Hippocampal formation (tissue), 2 donors: Measurements from ENCODE around the gene CFAP77.

Experiments
- DNase-seq, 2 donors: peaks; one replicate each; lab custom pipeline; 2025; lab: John Stamatoyannopoulos, UW

Gene CFAP77

DNA sequence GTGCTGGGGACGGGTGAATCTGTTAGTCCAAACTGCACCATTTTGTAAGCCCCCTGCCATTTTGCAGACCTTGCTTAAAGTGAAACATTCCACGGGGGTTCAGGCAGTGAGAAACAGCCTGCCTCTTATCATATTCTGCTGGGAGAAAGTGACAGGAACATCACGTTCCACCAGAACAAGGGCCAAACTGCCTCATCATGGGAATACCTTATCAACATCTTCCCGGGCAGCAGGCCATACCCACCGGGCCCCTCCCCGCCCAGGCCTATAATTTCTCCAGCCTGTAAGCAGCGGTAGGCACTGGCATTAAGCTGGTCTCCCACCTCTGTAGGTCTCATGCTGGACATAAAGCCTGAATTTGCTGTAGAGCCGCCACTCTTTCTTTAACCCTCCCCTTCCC, 1.5 kb upstream of the CFAP77 start:
- DNase-seq: no peak

DNA sequence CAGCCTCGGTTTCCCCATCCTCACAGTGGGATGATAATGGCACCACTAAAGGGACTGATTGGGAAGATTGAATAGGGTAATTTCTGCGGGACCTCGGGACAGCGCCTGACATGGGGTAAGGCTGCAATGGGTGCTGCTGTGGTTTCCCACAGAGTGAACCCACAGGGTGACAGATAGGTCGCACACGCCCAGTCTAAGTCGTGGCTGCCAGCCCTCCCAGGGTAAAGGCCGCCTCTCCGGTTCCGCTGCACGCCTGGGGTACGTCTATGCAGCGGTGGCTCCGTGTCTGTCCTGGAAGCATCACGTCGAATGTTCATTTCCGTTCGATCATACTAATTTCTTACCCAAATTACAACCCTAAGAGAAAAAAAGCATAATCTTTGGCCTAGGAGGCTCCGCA, 631 bp downstream of the CFAP77 start:
- no peak for DNase-seq

DNA sequence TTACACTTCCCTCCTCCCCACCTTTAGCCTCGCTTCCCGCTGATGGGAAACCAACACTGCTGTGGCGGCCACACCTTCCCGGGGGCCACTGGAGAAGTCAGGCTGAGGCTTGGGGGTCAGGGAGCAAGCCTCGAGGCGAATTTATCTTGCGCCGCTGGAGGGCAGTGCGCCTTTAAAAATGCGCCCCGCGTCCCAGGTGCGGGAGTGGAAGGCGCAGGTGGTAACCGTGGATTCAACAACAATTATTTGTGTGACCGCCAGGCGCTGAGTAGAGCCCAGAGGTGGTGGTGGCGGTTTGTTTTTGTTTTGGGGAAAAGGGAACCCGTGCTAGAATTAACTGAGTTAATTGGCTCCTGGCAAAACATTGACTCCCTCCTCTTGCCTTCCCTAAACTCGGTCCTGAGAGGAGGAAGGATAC, 1.1 kb downstream of the CFAP77 start:
- DNase-seq: no peak

DNA sequence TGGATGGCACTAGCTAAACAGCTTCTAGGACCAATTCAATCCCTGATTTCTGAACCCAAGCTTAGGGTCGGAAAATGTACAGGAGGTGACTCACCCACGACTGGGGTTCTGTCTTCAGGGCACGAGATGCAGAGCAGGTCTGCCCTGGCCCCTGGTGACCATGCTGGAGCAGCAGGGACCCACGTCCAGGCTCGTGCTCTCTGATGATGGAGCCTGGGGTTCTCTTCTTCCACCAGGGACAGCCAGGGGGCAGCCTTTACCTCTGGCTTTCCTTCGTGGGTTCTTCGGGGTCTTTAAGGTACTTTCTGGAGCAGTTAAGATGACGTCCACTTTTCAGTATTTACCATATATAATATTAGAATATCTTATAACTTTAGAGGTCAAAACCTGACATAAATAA, 2.1 kb downstream of the CFAP77 start:
- DNase-seq: no peak

DNA sequence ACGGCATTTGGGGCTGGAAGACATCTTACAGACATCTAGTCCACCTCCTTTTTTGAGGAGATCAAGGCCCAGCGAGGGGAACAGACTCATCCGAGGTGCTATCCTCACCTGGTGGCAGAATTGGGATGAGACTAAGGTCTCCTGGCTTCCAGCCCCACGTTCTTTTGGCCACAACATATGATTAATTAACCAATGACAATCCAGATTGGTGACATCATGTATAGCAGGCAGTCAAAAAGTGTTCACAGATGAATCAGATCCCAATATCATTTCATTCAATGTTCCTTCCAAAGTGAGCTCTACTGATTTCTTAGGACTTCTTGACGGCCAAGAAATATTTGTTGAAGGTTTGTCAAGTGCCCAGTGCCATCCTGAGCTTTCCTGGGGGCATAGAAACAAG, 3.9 kb downstream of the CFAP77 start:
- no peak for DNase-seq

GRCh38 chr9:132414731-132415130, 4.7 kb downstream of the CFAP77 start:
- no peak for DNase-seq

- DNase-seq: no peak
Observed at GRCh38 chr9:132415181-132415580, 5.2 kb downstream of the CFAP77 start.

GRCh38 chr9:132418726-132419363, 8.8 kb downstream of the CFAP77 start:
- no peak for DNase-seq

GRCh38 chr9:132422574-132422973, 12.6 kb downstream of the CFAP77 start:
- no peak for DNase-seq

DNA sequence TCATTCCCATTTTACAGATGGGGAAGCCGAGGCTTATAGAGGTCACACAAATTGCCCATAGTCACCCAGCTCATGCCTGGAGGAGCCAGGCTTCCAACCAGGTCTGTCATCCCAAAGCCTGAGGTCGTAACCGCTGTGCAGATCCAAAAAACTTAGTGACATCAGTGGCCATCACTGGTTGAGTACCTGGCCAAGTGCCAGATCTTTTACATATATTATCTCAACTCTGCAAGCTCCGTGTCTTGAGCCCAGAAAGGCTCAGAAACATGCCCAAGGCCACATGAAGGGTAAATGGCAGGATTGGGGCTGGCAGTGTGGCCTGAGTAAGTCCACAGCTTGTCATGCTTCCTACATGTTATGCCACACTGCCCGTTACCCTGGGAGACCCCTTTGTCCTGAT, 13.5 kb downstream of the CFAP77 start:
- DNase-seq: no peak

DNA sequence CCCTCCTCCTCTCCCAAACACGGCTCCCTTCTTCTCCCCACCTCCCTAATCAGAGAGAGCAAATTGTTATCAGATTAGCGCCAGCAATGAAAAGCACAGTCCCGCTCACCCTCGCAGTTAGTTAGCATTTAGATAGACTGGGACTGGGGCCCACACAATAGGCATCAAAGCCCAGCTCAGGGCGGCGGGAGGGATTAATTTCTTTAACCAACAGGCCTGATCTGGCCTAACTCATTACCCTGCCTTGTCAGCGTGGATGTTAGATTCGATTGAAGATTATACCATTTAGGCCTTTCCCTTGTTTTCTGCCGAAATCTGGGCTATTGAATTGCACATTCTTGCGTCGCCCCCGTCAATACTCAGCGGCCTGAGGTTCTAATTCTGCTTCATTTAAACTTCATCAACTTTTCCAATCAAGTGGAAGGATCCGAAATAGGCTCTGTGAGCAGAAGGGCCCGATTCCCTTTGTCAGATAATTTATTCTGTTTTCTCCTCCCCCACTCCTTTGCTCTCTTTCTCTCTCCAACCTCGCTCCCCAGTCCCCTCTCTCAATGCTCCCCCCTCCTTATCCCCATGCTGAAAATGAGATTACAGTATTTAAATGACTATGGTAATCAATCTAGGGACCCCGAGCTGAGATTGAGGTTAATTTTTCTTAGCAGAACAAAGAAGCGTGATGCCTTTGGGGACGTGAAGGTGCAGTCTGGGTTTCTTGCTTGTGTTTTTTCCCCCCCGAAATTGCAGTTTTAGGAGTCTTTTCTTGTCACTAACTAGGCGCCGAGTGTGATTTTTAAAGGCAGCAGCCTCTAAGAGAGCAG, 15.1 kb downstream of the CFAP77 start:
- no peak for DNase-seq

DNA sequence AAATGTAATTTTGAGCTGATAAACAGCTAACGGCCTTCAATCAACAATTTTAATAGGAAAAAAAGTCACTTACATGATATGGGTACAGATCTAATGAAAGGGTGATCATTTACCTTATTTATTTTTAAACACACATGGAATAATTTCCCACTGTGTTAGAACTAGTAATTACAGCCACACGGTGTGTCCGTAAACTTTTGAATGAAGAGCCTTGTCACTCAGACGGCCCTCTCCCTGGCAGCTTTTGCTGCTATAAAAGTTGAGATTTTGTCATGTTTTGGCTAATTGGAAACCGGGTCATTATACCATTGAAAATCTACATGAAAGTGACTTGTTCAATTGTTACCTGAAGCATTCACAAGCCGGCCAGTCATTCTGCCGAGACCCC, 15.7 kb downstream of the CFAP77 start:
- no peak for DNase-seq

DNA sequence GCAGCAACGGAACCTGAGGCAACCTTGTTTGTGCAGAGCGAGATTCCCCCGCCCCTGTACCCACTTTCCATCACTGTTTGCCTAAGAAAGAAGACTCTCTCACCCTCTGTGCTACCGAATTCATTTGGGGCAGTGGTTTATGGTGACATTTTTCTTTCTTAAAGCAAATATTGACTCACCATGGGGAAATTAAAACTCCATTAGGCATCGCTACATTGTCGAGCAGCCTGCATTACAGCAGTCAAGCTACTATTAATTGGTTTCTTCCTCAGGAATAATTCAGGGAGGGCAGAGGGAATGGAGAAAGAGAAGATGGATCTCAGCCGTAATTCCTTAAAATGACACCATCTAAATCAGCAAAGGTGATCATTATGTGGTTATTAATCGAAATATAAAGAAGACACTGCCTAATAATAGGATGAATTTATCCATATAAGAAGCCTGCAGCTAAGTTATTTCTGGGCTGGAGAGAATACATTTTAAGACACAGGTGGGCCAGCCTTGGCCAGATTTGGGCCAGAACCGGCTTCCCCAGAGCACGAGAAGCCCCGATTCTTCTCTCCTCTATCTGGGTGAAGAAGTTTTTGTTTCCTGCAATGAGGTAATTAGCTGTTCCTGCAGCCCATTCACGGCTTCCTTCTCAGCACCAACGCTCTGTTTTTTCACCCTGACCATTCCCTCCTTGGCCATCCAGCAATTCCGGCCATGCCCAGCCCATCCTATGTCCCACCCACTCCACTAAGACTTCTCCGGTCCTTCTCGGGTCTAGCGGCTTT, 16.8 kb downstream of the CFAP77 start:
- DNase-seq: no peak

GRCh38 chr9:132430998-132431397, 21.0 kb downstream of the CFAP77 start:
- DNase-seq: no peak

GRCh38 chr9:132434881-132435280, 24.9 kb downstream of the CFAP77 start:
- no peak for DNase-seq

DNA sequence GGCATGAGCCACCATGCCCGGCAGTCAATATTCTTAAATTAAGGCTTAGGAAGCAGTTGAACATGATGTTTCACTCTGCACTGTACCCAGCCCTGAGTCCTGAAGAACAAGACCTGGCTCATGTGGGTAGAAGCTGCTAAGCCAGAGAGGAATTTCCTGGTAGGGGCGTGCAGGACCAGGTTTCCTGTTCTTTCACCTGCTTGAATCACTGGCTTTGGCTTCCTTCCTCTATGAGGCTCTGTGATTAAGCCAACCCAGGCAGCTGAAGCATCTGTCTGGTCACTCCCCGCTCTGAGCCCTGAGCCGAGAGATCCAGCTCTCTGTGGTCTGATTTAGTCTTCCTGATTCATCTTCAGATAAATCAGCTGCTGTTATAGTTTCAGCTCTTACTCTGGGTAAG, 29.1 kb downstream of the CFAP77 start:
- no peak for DNase-seq

DNA sequence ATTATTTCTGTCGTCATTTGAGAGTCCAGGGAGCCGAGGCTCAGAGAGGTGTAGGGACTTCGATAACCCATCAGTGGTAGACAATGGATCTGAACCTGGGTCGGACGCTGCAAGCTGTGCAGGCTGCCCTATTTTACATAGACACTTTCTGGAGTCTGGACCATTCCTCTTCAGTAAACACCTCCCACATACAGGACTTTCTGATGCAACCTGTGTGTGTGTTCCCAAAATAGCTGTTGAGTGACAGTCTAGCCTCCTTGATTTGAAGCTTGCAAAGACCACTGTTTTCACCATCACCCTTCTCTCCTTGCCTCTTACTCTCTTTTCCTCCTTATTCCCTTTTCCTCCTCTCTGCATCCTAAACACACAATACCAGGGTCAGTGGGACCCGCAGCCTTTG, 30.7 kb downstream of the CFAP77 start:
- no peak for DNase-seq

GRCh38 chr9:132441404-132441803, 31.4 kb downstream of the CFAP77 start:
- no peak for DNase-seq

GRCh38 chr9:132443951-132444607, 34.1 kb downstream of the CFAP77 start:
- no peak for DNase-seq

DNA sequence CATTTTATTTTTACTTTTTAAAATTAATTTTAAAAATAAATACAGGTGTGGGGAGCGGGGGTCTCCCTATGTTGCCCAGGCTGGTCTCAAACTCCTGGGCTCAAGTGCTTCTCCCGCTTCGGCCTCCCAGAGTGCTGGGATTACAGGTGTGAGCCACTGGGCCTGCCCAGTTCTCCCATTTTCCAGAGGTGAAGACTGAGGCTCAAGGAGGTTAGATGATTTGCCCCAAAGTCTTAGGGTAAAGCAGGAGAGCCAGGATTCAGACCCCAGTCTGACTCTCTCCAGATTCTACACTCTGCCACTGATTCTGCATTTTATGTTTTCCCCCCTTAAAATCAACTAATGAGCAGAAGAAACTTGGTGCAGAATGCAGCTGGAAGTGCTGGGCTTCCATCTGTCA, 36.9 kb downstream of the CFAP77 start:
- DNase-seq: no peak

DNA sequence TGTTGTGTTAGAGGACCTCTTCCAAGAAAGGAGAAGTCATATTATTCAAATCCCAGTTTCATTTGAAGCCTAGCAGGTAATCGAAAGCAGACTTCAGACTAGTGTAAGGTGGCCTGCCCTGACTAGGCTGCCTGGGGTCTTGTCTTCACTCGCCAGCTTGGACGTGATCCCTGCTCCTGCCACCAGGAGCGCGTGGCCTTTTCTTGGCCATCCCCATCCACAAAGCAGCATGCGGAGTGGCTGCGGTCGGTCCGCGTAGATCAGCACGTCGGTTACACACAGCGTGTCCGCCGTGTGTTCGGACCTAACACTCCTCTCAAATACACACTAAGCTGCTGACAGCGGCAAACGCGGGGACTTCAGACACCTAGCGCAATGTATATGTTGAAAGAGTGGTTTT, 37.3 kb downstream of the CFAP77 start:
- DNase-seq: no peak

GRCh38 chr9:132447902-132448301, 37.9 kb downstream of the CFAP77 start:
- DNase-seq: no peak
